Inferior parietal cortex (tissue), 1 donor: ENCODE results near the gene BAIAP2.

Experiments used
- DNase-seq: peaks from one replicate; pipeline ENCODE4 v3.0.0-alpha.2; 2016; ENCODE audit errors: extremely low spot score

BAIAP2 gene

DNA sequence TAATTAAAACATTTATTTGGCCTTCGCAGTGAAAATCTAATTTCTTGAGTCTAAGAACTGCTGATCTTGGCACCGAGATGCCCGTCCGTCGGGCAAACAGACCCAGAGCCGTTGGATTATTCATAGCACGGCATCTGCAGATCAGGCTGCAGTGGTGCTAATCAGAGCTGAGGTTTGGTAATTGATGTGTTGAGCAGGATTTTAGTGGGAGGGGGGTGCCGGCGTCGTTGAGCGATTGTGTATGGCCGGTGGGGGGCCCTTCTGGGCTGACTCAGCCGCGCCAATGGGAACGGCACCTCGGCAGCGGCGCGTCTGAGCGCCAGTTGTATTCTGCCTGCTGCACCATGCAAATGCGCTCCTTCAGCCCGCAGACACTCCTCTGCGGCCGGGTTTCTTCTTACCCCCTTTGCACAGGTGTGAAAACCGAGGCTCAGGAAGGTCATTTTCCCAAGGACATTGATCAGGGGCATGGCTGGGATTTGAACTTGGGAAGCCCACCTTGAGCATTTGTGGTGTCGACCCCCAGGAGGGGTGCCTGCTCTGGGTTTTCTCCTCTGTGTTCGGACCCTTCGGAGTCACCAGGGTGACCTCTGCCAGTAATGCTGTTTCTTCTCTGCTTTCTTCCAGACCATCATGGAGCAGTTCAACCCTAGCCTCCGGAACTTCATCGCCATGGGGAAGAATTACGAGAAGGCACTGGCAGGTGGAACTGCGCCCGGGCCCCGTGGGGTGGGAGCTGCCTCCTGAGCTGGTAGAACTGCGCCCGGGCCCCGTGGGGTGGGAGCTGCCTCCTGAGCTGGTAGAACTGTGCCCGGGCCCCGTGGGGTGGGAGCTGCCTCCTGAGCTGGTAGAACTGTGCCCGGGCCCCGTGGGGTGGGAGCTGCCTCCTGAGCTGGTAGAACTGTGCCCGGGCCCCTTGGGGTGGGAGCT is 18.4 kb downstream of the BAIAP2 start:
- DNase-seq, result no peak

DNA sequence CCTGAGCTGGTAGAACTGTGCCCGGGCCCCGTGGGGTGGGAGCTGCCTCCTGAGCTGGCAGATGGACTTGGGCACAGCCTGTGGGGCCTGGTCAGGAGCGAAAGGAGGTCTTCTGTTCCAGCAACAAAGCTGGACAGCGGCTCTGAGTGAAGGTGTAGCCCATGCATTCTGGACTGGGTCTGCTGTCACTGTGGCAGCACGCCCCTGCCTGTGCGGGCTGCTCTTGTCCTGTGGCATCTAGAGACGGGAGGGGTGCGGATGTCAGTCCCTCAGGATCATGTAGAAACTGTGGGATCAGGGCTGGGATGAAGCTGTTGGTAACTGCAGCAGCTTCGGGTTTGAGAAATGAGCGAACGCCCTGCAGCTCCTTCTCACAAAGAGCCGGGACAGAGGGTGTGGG is 19.4 kb downstream of the BAIAP2 start:
- no peak for DNase-seq

GRCh38 chr17:81054881-81055370 is 20.0 kb downstream of the BAIAP2 start:
- no peak for DNase-seq

- no peak for DNase-seq
Observed at GRCh38 chr17:81056312-81056711, 21.4 kb downstream of the BAIAP2 start.

- DNase-seq, result peak; percentile 63
Observed at GRCh38 chr17:81057079-81057730, 22.3 kb downstream of the BAIAP2 start.

DNA sequence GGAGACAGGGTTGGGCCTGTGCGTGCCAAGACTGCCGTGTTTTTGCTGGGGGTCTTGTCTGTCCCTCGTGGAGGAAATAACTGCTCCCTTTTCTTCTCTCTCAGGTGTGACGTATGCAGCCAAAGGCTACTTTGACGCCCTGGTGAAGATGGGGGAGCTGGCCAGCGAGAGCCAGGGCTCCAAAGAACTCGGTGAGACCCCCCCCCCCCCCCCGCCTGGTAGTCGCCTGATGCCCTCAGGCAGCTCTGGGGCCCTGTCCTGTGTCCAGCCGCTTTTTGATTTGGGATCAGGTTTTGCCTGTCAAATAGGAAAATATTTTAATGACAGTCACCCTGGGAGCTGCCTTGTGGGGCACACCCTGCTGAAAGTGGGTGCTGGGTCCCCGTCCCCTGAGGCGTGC is 22.8 kb downstream of the BAIAP2 start:
- DNase-seq, result no peak

GRCh38 chr17:81058263-81058871 is 23.4 kb downstream of the BAIAP2 start:
- no peak for DNase-seq

DNA sequence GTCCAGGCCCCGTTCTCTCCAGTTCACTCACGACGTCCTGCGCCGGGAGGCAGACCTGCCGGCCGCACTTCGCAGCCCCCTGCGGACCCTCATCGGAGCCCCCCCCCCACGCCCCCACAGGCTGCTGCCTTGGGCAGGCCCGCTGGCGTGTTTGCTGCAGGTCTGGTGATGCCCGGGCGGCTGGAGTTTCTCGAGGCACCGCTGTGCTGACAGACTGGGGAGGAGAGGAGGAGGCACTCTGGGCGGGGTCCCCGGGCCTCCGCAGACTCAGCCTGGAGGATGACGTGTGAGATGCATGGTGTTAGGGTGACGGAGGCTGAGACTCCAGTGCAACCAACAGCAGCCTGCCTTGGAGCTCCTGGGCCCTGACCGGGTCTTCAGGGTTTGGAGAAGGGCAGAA is 24.1 kb downstream of the BAIAP2 start:
- no peak for DNase-seq

DNA sequence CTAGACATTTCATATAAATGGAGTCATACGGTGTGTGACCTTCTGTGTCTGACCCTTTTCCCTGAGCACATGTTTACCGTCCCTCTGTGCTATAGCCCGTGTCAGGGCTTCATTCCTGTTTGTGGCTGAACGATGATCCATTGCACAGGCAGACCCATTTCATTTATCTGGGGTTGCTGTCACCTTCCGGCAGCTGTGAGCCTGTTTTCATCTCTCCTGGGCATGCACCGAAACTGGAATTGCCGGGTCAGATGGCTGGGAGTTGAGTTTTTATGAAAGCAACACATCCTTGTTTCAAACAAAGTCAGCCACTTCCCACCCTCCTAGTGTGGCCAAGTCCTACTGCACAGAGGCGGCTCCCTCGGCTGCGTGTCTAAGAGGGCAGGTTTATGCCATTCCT is 25.5 kb downstream of the BAIAP2 start:
- no peak for DNase-seq

GRCh38 chr17:81061027-81061735 is 26.2 kb downstream of the BAIAP2 start:
- no peak for DNase-seq

GRCh38 chr17:81062014-81062780 is 27.2 kb downstream of the BAIAP2 start:
- DNase-seq, result no peak

DNA sequence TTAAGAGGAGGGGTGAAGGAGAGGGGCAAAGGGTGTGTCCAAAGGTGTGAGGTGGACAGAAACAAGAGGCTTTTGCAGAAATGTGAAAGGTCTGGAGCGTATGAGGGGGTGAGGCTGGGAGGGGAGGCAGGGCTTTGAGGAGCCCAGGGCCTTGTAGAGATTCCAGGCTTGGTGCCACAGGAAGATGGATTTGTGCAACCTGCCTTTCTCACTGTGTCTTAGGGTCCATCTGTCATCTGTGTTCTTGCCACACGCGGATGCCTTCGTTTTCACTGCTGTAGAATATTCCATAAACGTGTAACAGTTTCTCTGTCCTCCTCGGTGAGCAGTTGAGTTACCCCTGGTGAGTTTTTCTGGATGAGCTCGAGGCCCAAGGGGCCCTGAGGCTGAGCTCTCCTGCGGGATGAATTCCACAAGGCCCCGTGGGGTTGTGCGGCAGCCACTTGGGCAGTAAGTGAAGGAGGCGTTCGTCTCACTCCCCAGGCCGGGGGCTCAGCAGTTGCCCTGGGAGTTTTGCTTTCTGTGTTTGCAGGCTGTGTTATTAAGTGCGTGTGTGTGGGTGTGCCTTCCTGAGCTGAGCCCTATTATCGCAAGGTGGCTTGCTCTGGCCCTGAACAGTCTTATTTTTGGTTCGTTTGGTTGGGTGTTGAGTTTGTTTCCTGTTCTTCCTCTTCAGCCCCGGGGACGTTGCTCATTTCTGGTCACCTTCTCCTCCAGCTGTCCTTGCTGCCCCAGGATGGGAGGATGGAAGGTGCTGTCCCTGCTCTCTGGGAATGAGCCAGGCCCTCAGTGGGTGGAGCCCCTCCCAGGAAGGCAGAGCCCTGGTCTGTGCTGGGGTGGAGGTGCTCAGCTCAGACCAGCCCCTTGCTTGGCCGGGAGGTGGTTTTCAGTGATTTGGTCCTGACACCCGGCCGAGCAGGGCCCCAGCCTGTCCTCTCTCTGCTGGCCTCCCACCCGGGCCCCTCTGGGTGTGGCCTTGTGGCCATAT is 28.4 kb downstream of the BAIAP2 start:
- no peak for DNase-seq

GRCh38 chr17:81064678-81065475 is 29.9 kb downstream of the BAIAP2 start:
- DNase-seq, result no peak

DNA sequence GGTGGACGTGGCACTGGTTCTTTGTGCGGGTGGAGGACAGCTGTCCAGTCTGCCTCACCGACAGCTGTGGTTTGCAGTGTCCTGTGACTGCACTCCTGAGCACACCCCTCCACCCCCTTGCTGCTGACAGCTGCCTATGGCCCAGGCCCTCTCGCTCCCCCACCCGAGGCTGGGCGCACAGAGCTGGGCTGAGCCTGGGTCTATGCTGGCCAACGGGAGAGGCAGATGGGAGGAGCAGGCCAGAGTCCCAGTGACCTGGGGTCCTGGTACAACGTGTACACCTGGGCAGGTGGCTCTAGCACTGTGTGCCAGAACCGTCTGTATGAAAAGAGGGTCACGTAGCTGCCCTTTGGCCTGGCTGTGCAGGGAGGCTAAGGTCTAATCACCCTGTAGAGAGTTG is 30.5 kb downstream of the BAIAP2 start:
- no peak for DNase-seq

- DNase-seq, result no peak
Observed at GRCh38 chr17:81066072-81066471, 31.1 kb downstream of the BAIAP2 start.

- no peak for DNase-seq
Observed at GRCh38 chr17:81066771-81067315, 31.9 kb downstream of the BAIAP2 start.

GRCh38 chr17:81067391-81067811 is 32.5 kb downstream of the BAIAP2 start:
- DNase-seq, result no peak

DNA sequence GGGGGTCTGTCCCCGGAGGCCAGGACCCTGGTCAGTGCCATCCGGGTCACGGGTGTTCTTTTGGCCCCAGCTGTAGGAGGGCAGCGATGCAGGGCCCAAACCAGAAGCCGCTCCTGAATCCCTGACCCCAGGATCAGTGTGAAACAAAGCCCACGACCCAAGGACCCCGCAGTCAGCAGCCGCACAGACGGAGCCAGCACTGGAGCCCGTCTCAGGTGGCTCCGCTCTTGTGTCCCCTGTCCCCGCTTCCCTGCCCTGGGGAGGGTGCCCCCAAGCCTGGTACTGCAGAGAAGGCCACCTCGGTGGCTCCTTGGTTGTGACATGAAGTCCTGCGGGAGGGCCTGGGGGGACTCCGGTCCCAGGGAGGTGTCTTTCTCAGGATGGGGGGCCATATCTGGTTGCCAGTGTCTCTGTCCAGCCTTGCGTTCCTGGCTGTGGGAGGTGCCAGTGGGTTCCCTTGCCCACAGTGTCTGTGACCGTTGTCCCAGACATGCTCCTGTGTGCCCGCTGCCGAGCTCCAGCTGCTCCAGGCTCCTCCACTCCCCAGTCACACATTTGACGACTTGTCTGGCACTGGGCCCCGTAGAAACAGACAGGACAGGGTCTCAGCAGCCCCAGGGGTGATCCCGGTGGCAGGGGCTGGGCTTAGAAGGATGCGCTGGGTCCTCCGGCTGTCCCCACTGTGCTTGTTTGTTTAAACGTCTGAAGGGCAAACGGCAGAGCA is 33.6 kb downstream of the BAIAP2 start:
- no peak for DNase-seq
